22Rv1 (cell line): ENCODE results near the gene ATP8B4.

Experiments used
- ZFX ChIP-seq: fragments of 450-650 bp; IDR thresholded peaks from 2 replicates; pipeline ENCODE4 v1.6.1; 2017; ENCODE audit warnings: antibody characterized with exemption, borderline replicate concordance
- TF ChIP-seq, protein P1 (sequence below): fragments of 450-650 bp; IDR thresholded peaks from 2 replicates; pipeline ENCODE4 v1.5.1; 2017; ENCODE audit warnings: mild to moderate bottlenecking

DNA sequence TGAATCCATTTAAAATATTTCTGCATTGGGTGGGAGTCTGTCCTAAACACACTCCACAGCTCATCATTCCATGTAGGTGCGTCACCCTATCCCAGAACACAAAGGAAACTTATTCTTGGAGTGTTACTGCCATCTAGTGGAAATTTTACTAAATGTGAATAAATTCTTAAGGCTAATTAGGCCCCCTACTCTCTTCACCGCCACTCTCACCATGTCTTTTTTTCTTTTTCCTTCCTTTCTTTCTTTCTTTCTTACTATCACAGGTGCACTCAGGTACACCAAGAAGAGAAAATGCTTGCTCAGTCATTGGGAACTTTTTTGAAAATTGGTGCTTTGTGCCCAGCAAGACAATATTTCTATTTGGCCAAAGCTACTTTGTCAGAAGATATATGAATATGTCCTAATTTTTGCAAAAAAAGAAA, 26.4 kb upstream of the ATP8B4 start:
- TF ChIP-seq, protein P1, sequence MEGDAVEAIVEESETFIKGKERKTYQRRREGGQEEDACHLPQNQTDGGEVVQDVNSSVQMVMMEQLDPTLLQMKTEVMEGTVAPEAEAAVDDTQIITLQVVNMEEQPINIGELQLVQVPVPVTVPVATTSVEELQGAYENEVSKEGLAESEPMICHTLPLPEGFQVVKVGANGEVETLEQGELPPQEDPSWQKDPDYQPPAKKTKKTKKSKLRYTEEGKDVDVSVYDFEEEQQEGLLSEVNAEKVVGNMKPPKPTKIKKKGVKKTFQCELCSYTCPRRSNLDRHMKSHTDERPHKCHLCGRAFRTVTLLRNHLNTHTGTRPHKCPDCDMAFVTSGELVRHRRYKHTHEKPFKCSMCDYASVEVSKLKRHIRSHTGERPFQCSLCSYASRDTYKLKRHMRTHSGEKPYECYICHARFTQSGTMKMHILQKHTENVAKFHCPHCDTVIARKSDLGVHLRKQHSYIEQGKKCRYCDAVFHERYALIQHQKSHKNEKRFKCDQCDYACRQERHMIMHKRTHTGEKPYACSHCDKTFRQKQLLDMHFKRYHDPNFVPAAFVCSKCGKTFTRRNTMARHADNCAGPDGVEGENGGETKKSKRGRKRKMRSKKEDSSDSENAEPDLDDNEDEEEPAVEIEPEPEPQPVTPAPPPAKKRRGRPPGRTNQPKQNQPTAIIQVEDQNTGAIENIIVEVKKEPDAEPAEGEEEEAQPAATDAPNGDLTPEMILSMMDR, result peak; percentile 70
- TF ChIP-seq ZFX, result no peak
